Mammary epithelial cell (primary cell): ENCODE results near the gene APLF.

Experiments
- CTCF ChIP-seq, 2 donors: IDR thresholded peaks in 1 of 2; conservative IDR thresholded peaks in 1 of 2; 2 replicates each; pipeline ENCODE4 v1.5.1; 2011 to 2012; ENCODE audit warnings: inconsistent platforms in 2 of 2, low read length in 2 of 2, mild to moderate bottlenecking in 2 of 2, control low read depth in 1 of 2, low read depth in 1 of 2; ENCODE audit not compliant: insufficient read depth in 1 of 2; ENCODE audit errors: extremely low read depth in 1 of 2
- EZH2 ChIP-seq: IDR thresholded peaks from 2 replicates; pipeline ENCODE4 v1.6.1; 2012; ENCODE audit warnings: low read length, inconsistent platforms, borderline replicate concordance

- TF ChIP-seq CTCF (conservative IDR thresholded peaks at IDR 0.05 in 1 of 2, IDR thresholded peaks at IDR 0.05 in 1 of 2; ENCODE audit: extremely low read depth in 1 of 2, insufficient read depth in 1 of 2, low read depth in 1 of 2, low read length in 2 of 2): no peak
- no peak for TF ChIP-seq EZH2
These were observed 139.4 kb downstream of the APLF start for GRCh38 chr2:68606759-68607158.
